ENCODE data around the gene ABHD16B. TPM values are rescaled to one million over a fixed set of nuclear protein-coding genes. Genes with fewer than 3 reads are reported as not detected.

ABHD16B gene
- total and polyA plus RNA-seq, 2 of the 13 experiments (the other 11 are each of a cell fraction or from before 2014, with no cell fraction given), result not detected

DNA sequence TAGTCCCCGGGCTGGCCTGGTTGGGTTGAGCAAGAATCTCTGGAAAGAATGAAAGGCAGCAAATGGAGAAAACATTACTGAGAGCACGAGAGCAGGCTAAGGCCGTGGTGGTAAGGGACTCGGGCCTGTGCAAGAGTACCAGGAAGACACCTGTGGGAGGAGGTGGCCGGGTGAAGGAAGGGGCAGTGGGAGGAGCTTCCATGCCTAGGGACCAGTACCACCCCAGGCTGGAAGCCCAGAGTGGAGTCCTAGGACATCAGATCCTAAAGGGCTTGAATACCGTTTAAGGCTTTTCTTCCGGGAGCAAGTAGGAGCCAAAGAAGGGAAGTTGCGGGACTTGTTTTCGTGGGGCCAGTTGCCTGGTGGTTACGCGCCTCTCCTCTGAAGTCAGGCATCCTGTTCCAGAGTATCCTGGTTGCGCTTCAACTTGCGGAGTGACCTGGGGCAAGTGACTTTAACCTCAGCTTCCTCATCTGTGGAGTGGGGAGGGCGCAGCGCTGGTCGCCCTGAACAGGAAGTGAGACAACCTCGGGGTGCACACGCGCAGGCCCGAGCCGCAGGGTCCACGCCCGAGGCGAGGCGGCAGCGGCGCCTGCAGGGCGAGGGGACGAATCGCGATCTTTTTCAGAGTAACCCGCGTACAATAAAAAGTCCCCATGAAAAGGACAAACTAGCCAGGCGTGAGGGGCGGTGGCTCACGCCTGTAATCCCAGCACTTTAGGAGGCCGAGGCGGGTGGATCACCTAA is 2.7 kb downstream of the ABHD16B start (continued):
- TF ChIP-seq PHF20 (CRISPR knock-in tag; IDR thresholded peaks at IDR 0.05) (peak; percentile 81), HOXA3 (CRISPR knock-in tag; IDR thresholded peaks at IDR 0.05) (peak; percentile 91)

DNA sequence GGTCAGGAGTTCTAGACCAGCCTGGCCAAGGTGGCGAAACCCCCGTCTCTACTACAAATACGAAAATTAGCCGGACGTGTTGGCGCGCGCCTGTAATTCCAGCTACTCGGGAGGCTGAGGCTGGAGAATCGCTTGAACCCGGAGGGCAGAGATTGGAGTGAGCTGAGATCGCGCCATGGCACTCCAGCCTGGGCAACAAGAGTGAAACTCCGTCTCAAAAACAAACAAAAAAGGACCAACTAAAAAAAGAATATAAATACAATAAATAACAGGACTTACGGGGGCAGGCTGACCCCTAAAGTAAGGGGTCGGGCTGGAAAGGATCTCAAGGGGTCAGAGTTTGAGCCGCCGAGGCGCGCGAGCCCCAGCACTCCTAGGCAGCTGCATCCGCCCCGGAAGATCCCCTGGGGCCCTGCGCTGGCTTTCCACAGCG is 3.3 kb downstream of the ABHD16B start:
- Histone ChIP-seq H3K9ac (ENCODE audit: insufficient read depth, low read depth, low read length) (peak overlapping the region; percentile 94), H3K4me2 (ENCODE audit: low read depth, low read length) (peak overlapping the region; percentile 94), H4K20me1 (ENCODE audit: insufficient read depth, low read length) (peaks cover 5% of the 10 kb centered on the region; the same call in 1 of the 2 replicates), H3K36me3 (replicated peaks in 1 of 2; ENCODE audit: control insufficient read depth in 1 of 2, insufficient read depth in 2 of 2, low read length in 2 of 2) (peaks cover 13 to 16% of the 10 kb centered on the region in 2 experiments), H3K4me1 (ENCODE audit: insufficient read depth, low read length) (peaks cover 45% of the 10 kb centered on the region), H3K79me2 (ENCODE audit: insufficient read depth, low read length) (peaks cover 43% of the 10 kb centered on the region), H3K9me3 (ENCODE audit: low read length) (no peaks in the 10 kb centered on the region), H3K4me3 (replicated peaks in 1 of 3; ENCODE audit: insufficient read depth in 1 of 3, low read depth in 2 of 3, low read length in 3 of 3) (peak overlapping the region; percentile 78 to 96 (median 78)), H2AFZ (ENCODE audit: low read length) (no peak overlapping the region), H3K27me3 (ENCODE audit: control insufficient read depth in 1 of 2, insufficient read depth in 2 of 2, low read length in 2 of 2) (no peaks in the 10 kb centered on the region; a peak in 1 of 5 replicates), H3K27ac (ENCODE audit: extremely low read length, insufficient read depth, low read length) (peak overlapping the region; percentile 89)
- FAIRE-seq (no peak), ATAC-seq (no peak), DNase-seq (ENCODE audit: low spot score) (no peak)
- ChIA-PET POLR2A (interaction anchor here (0.8 to 4.6 kb wide), 52 partner anchors 9 to 327 kb away, joined by 3 to 71 read pairs (median 6); partner anchors contain the start of genes ARFRP1, C20orf204, DNAJC5 and GMEB2), CTCF (ENCODE audit: low intra/inter-chr PET ratio, low total read pairs) (interaction anchor here (1.9 to 2.1 kb wide), 4 partner anchors 45 to 327 kb away, joined by 9 to 15 read pairs (median 10); partner anchors contain the start of genes ARFRP1, PTK6 and ZGPAT)
- intact Hi-C loops (cut with micrococcal nuclease; ENCODE audit: unreplicated experiment) (loop anchor here (2.0 to 10.0 kb wide), 6 partner anchors 30 to 326 kb away; partner anchors contain the start of genes ARFRP1 and DNAJC5), in situ Hi-C loops (cut with HindIII; ENCODE audit: extremely low pct_ligation_motif_present, low pct_unique_long_range_greater_than_20kb) (no loop called here)
- WGBS (ENCODE audit: low lambda C conversion rate), result under 1% methylated on average over 25 of the region's 25 CpGs
- BruUV-seq (replicated peaks), result TSS peak; percentile 71
- TF ChIP-seq ZNF256 (CRISPR knock-in tag; conservative IDR thresholded peaks at IDR 0.05), result peak; percentile 31; the same call in 1 of the 2 replicates
- no peak for TF ChIP-seq ZZZ3 (CRISPR knock-in tag; IDR thresholded peaks at IDR 0.05; ENCODE audit: borderline replicate concordance)
- TF ChIP-seq ZNF777 (CRISPR knock-in tag; IDR thresholded peaks at IDR 0.05), result peak; percentile 56; the same call in 1 of the 2 replicates
- peak in 1 of 2 experiments; percentile 8; a peak in 1 of 4 replicates for TF ChIP-seq KLF16 (CRISPR knock-in tag; IDR thresholded peaks at IDR 0.05)
- TF ChIP-seq, protein P1, sequence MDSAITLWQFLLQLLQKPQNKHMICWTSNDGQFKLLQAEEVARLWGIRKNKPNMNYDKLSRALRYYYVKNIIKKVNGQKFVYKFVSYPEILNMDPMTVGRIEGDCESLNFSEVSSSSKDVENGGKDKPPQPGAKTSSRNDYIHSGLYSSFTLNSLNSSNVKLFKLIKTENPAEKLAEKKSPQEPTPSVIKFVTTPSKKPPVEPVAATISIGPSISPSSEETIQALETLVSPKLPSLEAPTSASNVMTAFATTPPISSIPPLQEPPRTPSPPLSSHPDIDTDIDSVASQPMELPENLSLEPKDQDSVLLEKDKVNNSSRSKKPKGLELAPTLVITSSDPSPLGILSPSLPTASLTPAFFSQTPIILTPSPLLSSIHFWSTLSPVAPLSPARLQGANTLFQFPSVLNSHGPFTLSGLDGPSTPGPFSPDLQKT (CRISPR knock-in tag; IDR thresholded peaks at IDR 0.05; ENCODE audit: borderline replicate concordance), result 0 out of 2 replicates have a peak, but pooled peaks have one; percentile 8
- TF ChIP-seq, protein P2, sequence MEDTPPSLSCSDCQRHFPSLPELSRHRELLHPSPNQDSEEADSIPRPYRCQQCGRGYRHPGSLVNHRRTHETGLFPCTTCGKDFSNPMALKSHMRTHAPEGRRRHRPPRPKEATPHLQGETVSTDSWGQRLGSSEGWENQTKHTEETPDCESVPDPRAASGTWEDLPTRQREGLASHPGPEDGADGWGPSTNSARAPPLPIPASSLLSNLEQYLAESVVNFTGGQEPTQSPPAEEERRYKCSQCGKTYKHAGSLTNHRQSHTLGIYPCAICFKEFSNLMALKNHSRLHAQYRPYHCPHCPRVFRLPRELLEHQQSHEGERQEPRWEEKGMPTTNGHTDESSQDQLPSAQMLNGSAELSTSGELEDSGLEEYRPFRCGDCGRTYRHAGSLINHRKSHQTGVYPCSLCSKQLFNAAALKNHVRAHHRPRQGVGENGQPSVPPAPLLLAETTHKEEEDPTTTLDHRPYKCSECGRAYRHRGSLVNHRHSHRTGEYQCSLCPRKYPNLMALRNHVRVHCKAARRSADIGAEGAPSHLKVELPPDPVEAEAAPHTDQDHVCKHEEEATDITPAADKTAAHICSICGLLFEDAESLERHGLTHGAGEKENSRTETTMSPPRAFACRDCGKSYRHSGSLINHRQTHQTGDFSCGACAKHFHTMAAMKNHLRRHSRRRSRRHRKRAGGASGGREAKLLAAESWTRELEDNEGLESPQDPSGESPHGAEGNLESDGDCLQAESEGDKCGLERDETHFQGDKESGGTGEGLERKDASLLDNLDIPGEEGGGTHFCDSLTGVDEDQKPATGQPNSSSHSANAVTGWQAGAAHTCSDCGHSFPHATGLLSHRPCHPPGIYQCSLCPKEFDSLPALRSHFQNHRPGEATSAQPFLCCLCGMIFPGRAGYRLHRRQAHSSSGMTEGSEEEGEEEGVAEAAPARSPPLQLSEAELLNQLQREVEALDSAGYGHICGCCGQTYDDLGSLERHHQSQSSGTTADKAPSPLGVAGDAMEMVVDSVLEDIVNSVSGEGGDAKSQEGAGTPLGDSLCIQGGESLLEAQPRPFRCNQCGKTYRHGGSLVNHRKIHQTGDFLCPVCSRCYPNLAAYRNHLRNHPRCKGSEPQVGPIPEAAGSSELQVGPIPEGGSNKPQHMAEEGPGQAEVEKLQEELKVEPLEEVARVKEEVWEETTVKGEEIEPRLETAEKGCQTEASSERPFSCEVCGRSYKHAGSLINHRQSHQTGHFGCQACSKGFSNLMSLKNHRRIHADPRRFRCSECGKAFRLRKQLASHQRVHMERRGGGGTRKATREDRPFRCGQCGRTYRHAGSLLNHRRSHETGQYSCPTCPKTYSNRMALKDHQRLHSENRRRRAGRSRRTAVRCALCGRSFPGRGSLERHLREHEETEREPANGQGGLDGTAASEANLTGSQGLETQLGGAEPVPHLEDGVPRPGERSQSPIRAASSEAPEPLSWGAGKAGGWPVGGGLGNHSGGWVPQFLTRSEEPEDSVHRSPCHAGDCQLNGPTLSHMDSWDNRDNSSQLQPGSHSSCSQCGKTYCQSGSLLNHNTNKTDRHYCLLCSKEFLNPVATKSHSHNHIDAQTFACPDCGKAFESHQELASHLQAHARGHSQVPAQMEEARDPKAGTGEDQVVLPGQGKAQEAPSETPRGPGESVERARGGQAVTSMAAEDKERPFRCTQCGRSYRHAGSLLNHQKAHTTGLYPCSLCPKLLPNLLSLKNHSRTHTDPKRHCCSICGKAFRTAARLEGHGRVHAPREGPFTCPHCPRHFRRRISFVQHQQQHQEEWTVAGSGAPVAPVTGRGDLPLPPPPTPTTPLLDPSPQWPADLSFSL (CRISPR knock-in tag; IDR thresholded peaks at IDR 0.05), result peak; percentile 34; the same call in 1 of the 2 replicates
- TF ChIP-seq, protein P3, sequence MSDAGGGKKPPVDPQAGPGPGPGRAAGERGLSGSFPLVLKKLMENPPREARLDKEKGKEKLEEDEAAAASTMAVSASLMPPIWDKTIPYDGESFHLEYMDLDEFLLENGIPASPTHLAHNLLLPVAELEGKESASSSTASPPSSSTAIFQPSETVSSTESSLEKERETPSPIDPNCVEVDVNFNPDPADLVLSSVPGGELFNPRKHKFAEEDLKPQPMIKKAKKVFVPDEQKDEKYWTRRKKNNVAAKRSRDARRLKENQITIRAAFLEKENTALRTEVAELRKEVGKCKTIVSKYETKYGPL (CRISPR knock-in tag; IDR thresholded peaks at IDR 0.05), result peak; percentile 45; the same call in 1 of the 2 replicates
- TF ChIP-seq ADNP (CRISPR knock-in tag; IDR thresholded peaks at IDR 0.05), result peak; percentile 12; the same call in 1 of the 2 replicates
- no peak for TF ChIP-seq MATR3 (CRISPR knock-in tag; IDR thresholded peaks at IDR 0.05)
- peak; percentile 21; the same call in 1 of the 2 replicates for TF ChIP-seq PAX8 (CRISPR knock-in tag; IDR thresholded peaks at IDR 0.05; ENCODE audit: borderline replicate concordance)
- TF ChIP-seq ZBTB38 (CRISPR knock-in tag; IDR thresholded peaks at IDR 0.05), result 0 out of 2 replicates have a peak, but pooled peaks have one; percentile 18

Data from HepG2 (cell line).